ENCODE data around the gene LSM14A. TPM values are rescaled to one million over a fixed set of nuclear protein-coding genes. Genes with fewer than 3 reads are reported as not detected.

Gene LSM14A
- total and polyA plus RNA-seq, 9 of the 15 experiments (the other 6 are each of a cell fraction or from before 2014, with no cell fraction given): 19.5 to 150 (median 95.1) TPM

- TF ChIP-seq GTF2A2 (tag; IDR thresholded peaks at IDR 0.05) (no peak), CBX5 (IDR thresholded peaks at IDR 0.05; ENCODE audit: borderline replicate concordance, low read depth) (no peak), TBP (optimal IDR thresholded peaks at IDR 0.05; ENCODE audit: low read depth, low read length) (peak; percentile 94), EP300 (IDR thresholded peaks at IDR 0.05; ENCODE audit: low read length) (no peak), CTCF (IDR thresholded peaks at IDR 0.05 in 2 of 3, conservative IDR thresholded peaks at IDR 0.05 in 1 of 3; ENCODE audit: insufficient read depth in 2 of 3, low read depth in 1 of 3, low read length in 3 of 3) (no peak), SMARCB1 (IDR thresholded peaks at IDR 0.05; ENCODE audit: insufficient read length, low read depth) (no peak), PPARD (CRISPR knock-in tag; IDR thresholded peaks at IDR 0.05) (no peak), NCOR1 (IDR thresholded peaks at IDR 0.05) (no peak), ZBTB11 (CRISPR knock-in tag; IDR thresholded peaks at IDR 0.05) (no peak), SNIP1 (IDR thresholded peaks at IDR 0.05; ENCODE audit: low read depth) (no peak), ZNF609 (CRISPR knock-in tag; IDR thresholded peaks at IDR 0.05; ENCODE audit: borderline replicate concordance) (no peak), ZNF444 (CRISPR knock-in tag; IDR thresholded peaks at IDR 0.05) (no peak), SOX6 (IDR thresholded peaks at IDR 0.05) (no peak), ZNF134 (CRISPR knock-in tag; conservative IDR thresholded peaks at IDR 0.05) (no peak), BRF1 (IDR thresholded peaks at IDR 0.05; ENCODE audit: borderline replicate concordance, extremely low read depth, insufficient read length) (no peak), DIDO1 (tag; IDR thresholded peaks at IDR 0.05; ENCODE audit: low read depth) (no peak), ZBTB7A (IDR thresholded peaks at IDR 0.05; ENCODE audit: borderline replicate concordance, control insufficient read depth, low read depth, low read length) (peak; percentile 99), ZNF12 (CRISPR knock-in tag; IDR thresholded peaks at IDR 0.05) (peak; percentile 75; the same call in 1 of the 2 replicates)
Measured at GRCh38 chr19:34134190-34135053, 37.9 kb upstream of the LSM14A start (continued).

Measured in K562 (cell line).